ENCODE results near the gene ELMO1.

The ELMO1 gene

DNA sequence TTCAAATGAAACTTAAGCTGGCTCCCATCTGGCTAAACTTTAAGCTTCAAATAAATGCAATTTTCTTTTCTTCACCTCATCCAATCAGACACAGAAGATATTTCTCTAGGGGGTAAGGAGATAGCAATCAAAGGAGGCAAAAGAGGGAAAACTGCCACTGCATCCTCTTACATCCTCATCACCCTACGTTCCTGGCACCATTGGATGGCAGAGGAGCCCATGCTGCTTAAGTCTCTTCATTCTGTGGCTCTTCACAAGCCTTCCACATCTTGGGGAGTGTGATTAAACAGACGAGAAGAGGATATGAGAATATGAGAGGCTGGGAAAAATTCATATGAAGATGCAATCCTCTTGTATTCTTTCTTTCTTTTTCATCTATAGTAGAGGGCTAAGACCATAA lies 378.6 kb downstream of the ELMO1 start:
- no peaks in the 10 kb centered on the region for H3K4me1 ChIP-seq (ENCODE audit: insufficient read depth, poor library complexity, severe bottlenecking)
- TF ChIP-seq, protein P1, sequence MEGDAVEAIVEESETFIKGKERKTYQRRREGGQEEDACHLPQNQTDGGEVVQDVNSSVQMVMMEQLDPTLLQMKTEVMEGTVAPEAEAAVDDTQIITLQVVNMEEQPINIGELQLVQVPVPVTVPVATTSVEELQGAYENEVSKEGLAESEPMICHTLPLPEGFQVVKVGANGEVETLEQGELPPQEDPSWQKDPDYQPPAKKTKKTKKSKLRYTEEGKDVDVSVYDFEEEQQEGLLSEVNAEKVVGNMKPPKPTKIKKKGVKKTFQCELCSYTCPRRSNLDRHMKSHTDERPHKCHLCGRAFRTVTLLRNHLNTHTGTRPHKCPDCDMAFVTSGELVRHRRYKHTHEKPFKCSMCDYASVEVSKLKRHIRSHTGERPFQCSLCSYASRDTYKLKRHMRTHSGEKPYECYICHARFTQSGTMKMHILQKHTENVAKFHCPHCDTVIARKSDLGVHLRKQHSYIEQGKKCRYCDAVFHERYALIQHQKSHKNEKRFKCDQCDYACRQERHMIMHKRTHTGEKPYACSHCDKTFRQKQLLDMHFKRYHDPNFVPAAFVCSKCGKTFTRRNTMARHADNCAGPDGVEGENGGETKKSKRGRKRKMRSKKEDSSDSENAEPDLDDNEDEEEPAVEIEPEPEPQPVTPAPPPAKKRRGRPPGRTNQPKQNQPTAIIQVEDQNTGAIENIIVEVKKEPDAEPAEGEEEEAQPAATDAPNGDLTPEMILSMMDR (IDR thresholded peaks at IDR 0.05; ENCODE audit: poor library complexity, severe bottlenecking) = no peak
- H3K36me3 ChIP-seq (ENCODE audit: low read depth) = no peaks in the 10 kb centered on the region
- DNase-seq (ENCODE audit: low spot score) (no peak), ATAC-seq (ENCODE audit: low read depth) (no peak)
- H3K9me3 ChIP-seq (ENCODE audit: severe bottlenecking) = no peaks in the 10 kb centered on the region
- H3K27me3 ChIP-seq (ENCODE audit: insufficient read depth, poor library complexity, severe bottlenecking) = no peaks in the 10 kb centered on the region
- no peak overlapping the region for H3K27ac ChIP-seq (ENCODE audit: poor library complexity, severe bottlenecking)
- H3K4me3 ChIP-seq (ENCODE audit: severe bottlenecking) = no peak overlapping the region

DNA sequence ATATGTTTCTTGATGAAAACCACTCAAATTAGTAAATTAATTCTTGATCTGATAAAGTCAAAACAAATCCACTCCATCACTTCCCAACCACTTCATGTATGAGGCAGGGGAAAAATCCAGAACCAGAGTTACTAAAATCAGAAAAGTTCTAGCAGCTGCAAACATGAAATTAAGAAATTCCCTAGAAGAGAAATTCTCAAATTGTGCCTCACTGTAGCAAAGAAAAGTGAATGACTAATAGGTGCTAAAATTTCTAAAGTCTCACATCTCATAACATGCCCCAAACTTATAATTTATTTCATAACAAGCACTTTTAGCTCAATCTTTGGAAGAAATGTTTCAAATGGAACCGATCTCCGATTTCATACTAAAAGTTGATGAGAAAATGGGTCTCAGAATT lies 379.3 kb downstream of the ELMO1 start:
- Histone ChIP-seq H3K36me3 (ENCODE audit: low read depth) (no peaks in the 10 kb centered on the region), H3K4me3 (ENCODE audit: severe bottlenecking) (no peak overlapping the region), H3K27me3 (ENCODE audit: insufficient read depth, poor library complexity, severe bottlenecking) (no peaks in the 10 kb centered on the region), H3K4me1 (ENCODE audit: insufficient read depth, poor library complexity, severe bottlenecking) (no peaks in the 10 kb centered on the region), H3K9me3 (ENCODE audit: severe bottlenecking) (no peaks in the 10 kb centered on the region), H3K27ac (ENCODE audit: poor library complexity, severe bottlenecking) (no peak overlapping the region)
- ATAC-seq (ENCODE audit: low read depth) = no peak
- TF ChIP-seq, protein P1 (IDR thresholded peaks at IDR 0.05; ENCODE audit: poor library complexity, severe bottlenecking) = no peak
- no peak for DNase-seq (ENCODE audit: low spot score)

DNA sequence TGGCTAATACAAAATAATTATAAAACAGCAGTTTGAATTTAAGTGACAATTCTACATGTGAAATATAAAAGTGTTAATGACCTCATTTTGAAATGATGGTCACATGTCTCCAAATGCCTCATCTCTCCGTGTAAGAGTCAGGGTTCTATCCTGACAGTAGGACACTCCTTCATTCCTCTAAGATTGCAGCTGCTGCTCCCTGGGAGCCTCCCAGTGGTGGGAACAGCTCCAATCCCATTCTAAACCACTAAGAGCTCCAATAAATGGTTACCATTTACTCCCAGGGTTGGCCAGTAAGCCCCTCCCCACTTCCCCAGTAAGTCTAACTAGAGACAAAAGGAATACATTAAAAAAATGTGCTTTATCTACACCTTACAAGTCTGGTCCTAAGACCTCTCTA lies 379.8 kb downstream of the ELMO1 start:
- ATAC-seq (ENCODE audit: low read depth) = 0 out of 3 replicates have a peak, but pooled peaks have one; percentile 17
- Histone ChIP-seq H3K27me3 (ENCODE audit: insufficient read depth, poor library complexity, severe bottlenecking) (no peaks in the 10 kb centered on the region), H3K4me1 (ENCODE audit: insufficient read depth, poor library complexity, severe bottlenecking) (no peaks in the 10 kb centered on the region), H3K36me3 (ENCODE audit: low read depth) (no peaks in the 10 kb centered on the region), H3K9me3 (ENCODE audit: severe bottlenecking) (no peaks in the 10 kb centered on the region), H3K27ac (ENCODE audit: poor library complexity, severe bottlenecking) (no peak overlapping the region), H3K4me3 (ENCODE audit: severe bottlenecking) (no peak overlapping the region)
- TF ChIP-seq, protein P1 (IDR thresholded peaks at IDR 0.05; ENCODE audit: poor library complexity, severe bottlenecking) = no peak
- no peak for DNase-seq (ENCODE audit: low spot score)

DNA sequence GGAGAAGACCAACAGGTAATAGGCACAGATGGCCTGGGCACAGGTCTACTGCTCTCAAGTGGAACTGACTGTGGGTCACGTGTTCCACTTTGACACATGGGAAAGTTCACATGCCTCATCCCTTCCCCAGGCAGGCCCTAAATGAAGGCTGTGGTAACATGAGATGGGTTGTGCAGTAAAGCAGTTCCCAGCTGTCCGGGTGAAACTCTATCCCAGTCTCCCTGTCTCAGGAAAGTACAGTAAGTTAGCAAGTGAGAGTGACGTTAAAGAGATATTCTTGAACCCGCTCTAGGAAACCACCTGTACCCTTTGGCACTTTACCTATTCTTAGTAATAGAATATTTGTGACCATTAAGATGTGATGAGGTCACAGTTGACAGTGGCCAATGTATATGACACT lies 380.6 kb downstream of the ELMO1 start:
- TF ChIP-seq, protein P1 (IDR thresholded peaks at IDR 0.05; ENCODE audit: poor library complexity, severe bottlenecking) = no peak
- DNase-seq (ENCODE audit: low spot score) (no peak), ATAC-seq (ENCODE audit: low read depth) (no peak)
- no peak overlapping the region for H3K27ac ChIP-seq (ENCODE audit: poor library complexity, severe bottlenecking)
- no peaks in the 10 kb centered on the region for H3K27me3 ChIP-seq (ENCODE audit: insufficient read depth, poor library complexity, severe bottlenecking)
- H3K4me1 ChIP-seq (ENCODE audit: insufficient read depth, poor library complexity, severe bottlenecking) = no peaks in the 10 kb centered on the region
- no peaks in the 10 kb centered on the region for H3K36me3 ChIP-seq (ENCODE audit: low read depth)
- H3K9me3 ChIP-seq (ENCODE audit: severe bottlenecking) = no peaks in the 10 kb centered on the region
- no peak overlapping the region for H3K4me3 ChIP-seq (ENCODE audit: severe bottlenecking)

DNA sequence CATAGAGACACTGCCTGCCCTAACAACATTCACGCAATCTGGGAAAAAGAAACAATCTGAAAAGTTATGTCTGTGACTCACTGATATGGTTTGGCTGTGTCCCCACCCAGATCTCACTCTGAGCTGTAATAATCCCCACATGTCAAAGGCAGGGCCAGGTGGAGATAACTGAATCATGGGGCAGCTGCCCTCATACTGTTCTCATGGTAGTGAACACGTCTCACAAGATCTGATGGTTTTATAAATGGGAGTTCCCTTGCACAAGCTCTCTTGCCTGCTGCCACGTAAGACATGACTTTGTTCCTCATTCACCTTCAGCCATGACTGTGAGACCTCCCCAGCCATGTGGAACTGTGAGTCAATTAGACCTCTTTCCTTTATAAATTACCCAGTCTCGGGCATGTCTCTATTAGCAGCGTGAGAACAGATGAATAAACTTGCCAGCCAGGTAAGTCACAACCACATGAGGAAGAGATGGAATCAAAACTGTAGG lies 382.8 kb downstream of the ELMO1 start:
- Histone ChIP-seq H3K27ac (ENCODE audit: poor library complexity, severe bottlenecking) (no peak overlapping the region), H3K4me1 (ENCODE audit: insufficient read depth, poor library complexity, severe bottlenecking) (no peaks in the 10 kb centered on the region), H3K27me3 (ENCODE audit: insufficient read depth, poor library complexity, severe bottlenecking) (no peaks in the 10 kb centered on the region), H3K36me3 (ENCODE audit: low read depth) (no peaks in the 10 kb centered on the region), H3K9me3 (ENCODE audit: severe bottlenecking) (no peaks in the 10 kb centered on the region), H3K4me3 (ENCODE audit: severe bottlenecking) (no peak overlapping the region)
- DNase-seq (ENCODE audit: low spot score) (no peak), ATAC-seq (ENCODE audit: low read depth) (peak; percentile 58; the same call in 1 of the 3 replicates)
- TF ChIP-seq, protein P1 (IDR thresholded peaks at IDR 0.05; ENCODE audit: poor library complexity, severe bottlenecking) = no peak

Measured in RWPE2 (cell line).